PC-3 (cell line): ENCODE measurements around the gene DAPK1.

Source experiments
- CTCF ChIP-seq: fragments of 300-600 bp; sonication (generic); conservative IDR thresholded peaks from 2 replicates; pipeline ENCODE4 v1.5.1; 2017; ENCODE audit warnings: antibody characterized with exemption, low read depth, mild to moderate bottlenecking, low read length
- EZH2 ChIP-seq: fragments of 300-600 bp; sonication (generic); IDR thresholded peaks from one replicate; pipeline ENCODE4 v1.6.1; 2017; ENCODE audit warnings: antibody characterized with exemption, mild to moderate bottlenecking, low read length; ENCODE audit not compliant: unreplicated experiment

DNA sequence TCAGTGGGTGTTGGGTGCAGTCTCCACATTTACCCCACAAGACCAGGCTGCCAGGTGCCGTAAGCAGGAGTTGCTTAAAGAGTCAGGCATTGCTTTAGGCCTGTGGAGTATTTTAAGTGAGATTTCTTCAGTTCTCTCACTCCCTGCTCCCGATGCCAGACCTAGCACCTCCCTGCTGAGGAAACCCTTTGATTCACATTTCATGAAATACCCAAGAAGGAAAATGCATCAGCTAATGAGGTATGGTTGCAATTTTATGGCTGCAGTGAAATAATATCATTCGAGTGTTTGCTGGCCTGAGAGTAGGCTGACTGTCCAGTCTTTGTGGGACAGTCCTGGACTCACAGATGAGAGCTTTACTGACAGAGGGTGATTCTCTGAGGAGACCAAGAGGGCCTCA is 160.8 kb downstream of the DAPK1 start:
- TF ChIP-seq CTCF (no peak), EZH2 (no peak)
